Loucy (cell line): ENCODE measurements around the gene BACH2.

Experiments used
- H2AFZ ChIP-seq: fragments of 200-600 bp; sonication (generic); 2 replicates; pipeline ENCODE4 v1.6.0; 2016; ENCODE audit warnings: antibody characterized with exemption, mild to moderate bottlenecking, low read length, moderate library complexity
- H3F3A ChIP-seq: fragments of 200-600 bp; 2 replicates; pipeline ENCODE4 v1.6.0; 2016; ENCODE audit warnings: antibody characterized with exemption, low read depth, mild to moderate bottlenecking
- H3K27me3 ChIP-seq: fragments of 200-600 bp; sonication (generic); 2 replicates; pipeline ENCODE4 v1.6.1; 2014; ENCODE audit warnings: low read length, mild to moderate bottlenecking; ENCODE audit not compliant: insufficient read depth, poor library complexity, severe bottlenecking
- H3K36me3 ChIP-seq: fragments of 200-600 bp; sonication (generic); 2 replicates; pipeline ENCODE4 v1.6.1; 2016; ENCODE audit warnings: low read length; ENCODE audit not compliant: insufficient read depth
- H3K4me1 ChIP-seq: fragments of 200-600 bp; sonication (generic); 2 replicates; pipeline ENCODE4 v1.5.1; 2014; ENCODE audit warnings: low read length, mild to moderate bottlenecking; ENCODE audit not compliant: insufficient read depth, poor library complexity, severe bottlenecking
- H3K4me2 ChIP-seq: fragments of 200-600 bp; sonication (generic); 2 replicates; pipeline ENCODE4 v1.6.0; 2014; ENCODE audit warnings: antibody characterized with exemption, low read length, low read depth, mild to moderate bottlenecking; ENCODE audit not compliant: poor library complexity, severe bottlenecking
- H3K4me3 ChIP-seq: fragments of 200-600 bp; sonication (generic); 2 replicates; pipeline ENCODE4 v1.5.1; 2014; ENCODE audit warnings: low read length, mild to moderate bottlenecking, mixed read lengths; ENCODE audit not compliant: poor library complexity, severe bottlenecking
- H3K79me2 ChIP-seq: fragments of 200-600 bp; sonication (generic); 2 replicates; pipeline ENCODE4 v1.6.1; 2014; ENCODE audit warnings: low read length; ENCODE audit not compliant: insufficient read depth
- H3K9ac ChIP-seq: fragments of 200-600 bp; sonication (generic); 2 replicates; pipeline ENCODE4 v1.6.0; 2014; ENCODE audit warnings: mild to moderate bottlenecking, low read depth, low read length, moderate library complexity; ENCODE audit not compliant: poor library complexity, severe bottlenecking
- H3K9me2 ChIP-seq: fragments of 200-600 bp; sonication (generic); replicated peaks from 2 replicates; pipeline ENCODE4 v1.6.1; 2016; ENCODE audit warnings: low read depth, low read length, mixed read lengths
- H3K9me3 ChIP-seq: fragments of 200-600 bp; sonication (generic); 2 replicates; pipeline ENCODE4 v1.6.1; 2014; ENCODE audit warnings: mild to moderate bottlenecking, antibody characterized with exemption, low read length, low read depth; ENCODE audit not compliant: insufficient read depth
- H4K20me1 ChIP-seq: fragments of 200-600 bp; sonication (generic); 2 replicates; pipeline ENCODE4 v1.6.0; 2014; ENCODE audit warnings: antibody characterized with exemption, low read length, mild to moderate bottlenecking; ENCODE audit not compliant: insufficient read depth, poor library complexity, severe bottlenecking
- EZH2phosphoT487 ChIP-seq: fragments of 200-600 bp; IDR thresholded peaks from 2 replicates; pipeline ENCODE4 v1.6.1; 2018; ENCODE audit warnings: antibody characterized with exemption, mild to moderate bottlenecking, moderate library complexity, borderline replicate concordance
- TF ChIP-seq, protein P1 (sequence below): fragments of 200-600 bp; sonication (generic); conservative IDR thresholded peaks from 2 replicates; pipeline ENCODE4 v1.5.1; 2014; ENCODE audit warnings: mild to moderate bottlenecking, antibody characterized with exemption, low read length

The BACH2 gene

DNA sequence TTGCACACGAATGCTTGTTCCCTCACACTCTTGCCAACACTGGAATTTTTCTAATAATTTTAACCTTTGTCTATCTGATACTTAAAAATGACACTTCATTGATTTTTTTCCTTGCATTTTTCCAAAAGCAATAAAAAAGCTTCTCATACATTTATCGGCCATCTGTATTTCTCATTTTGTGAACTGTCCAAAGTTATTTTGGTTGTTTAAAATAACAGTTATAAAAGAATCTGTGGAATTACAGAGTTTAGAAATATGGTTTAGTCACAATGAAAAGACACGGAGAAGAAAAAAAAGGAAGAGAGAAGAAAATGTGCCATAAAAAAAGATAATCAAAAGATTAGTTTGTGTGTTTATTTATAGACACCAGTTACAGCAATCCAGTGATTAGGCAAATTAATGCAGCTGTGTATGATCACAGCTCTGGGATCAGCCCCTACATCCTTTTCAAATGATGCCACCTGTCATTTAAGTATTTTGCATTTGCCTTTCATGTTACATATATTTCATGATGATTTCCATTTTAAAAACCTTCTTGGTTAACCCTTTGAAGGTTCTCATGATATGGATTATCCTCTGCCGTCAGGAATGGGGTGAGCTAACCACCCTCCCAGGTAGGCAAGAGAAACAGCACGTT is 171.7 kb downstream of the BACH2 start:
- H3K4me1 ChIP-seq = peaks cover 23% of the 10 kb centered on the region
- no peak overlapping the region for H2AFZ ChIP-seq
- H3K4me3 ChIP-seq = no peak overlapping the region
- H3F3A ChIP-seq = no peaks in the 10 kb centered on the region
- peaks cover 2% of the 10 kb centered on the region for H4K20me1 ChIP-seq
- TF ChIP-seq, protein P1, sequence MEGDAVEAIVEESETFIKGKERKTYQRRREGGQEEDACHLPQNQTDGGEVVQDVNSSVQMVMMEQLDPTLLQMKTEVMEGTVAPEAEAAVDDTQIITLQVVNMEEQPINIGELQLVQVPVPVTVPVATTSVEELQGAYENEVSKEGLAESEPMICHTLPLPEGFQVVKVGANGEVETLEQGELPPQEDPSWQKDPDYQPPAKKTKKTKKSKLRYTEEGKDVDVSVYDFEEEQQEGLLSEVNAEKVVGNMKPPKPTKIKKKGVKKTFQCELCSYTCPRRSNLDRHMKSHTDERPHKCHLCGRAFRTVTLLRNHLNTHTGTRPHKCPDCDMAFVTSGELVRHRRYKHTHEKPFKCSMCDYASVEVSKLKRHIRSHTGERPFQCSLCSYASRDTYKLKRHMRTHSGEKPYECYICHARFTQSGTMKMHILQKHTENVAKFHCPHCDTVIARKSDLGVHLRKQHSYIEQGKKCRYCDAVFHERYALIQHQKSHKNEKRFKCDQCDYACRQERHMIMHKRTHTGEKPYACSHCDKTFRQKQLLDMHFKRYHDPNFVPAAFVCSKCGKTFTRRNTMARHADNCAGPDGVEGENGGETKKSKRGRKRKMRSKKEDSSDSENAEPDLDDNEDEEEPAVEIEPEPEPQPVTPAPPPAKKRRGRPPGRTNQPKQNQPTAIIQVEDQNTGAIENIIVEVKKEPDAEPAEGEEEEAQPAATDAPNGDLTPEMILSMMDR = no peak
- no peak for TF ChIP-seq EZH2phosphoT487
- H3K9me2 ChIP-seq = no peaks in the 10 kb centered on the region
- H3K9me3 ChIP-seq = no peaks in the 10 kb centered on the region
- H3K4me2 ChIP-seq = no peak overlapping the region
- H3K27me3 ChIP-seq = no peaks in the 10 kb centered on the region
- H3K79me2 ChIP-seq = peaks cover 18% of the 10 kb centered on the region; the same call in 1 of the 2 replicates
- H3K9ac ChIP-seq = no peak overlapping the region
- H3K36me3 ChIP-seq = peaks cover 4% of the 10 kb centered on the region; the same call in 1 of the 2 replicates

GRCh38 chr6:90123831-90124230 is 172.8 kb downstream of the BACH2 start:
- no peak overlapping the region for H3K4me3 ChIP-seq
- H2AFZ ChIP-seq = no peak overlapping the region
- no peak overlapping the region for H3K4me2 ChIP-seq
- H3K9ac ChIP-seq = no peak overlapping the region
- no peaks in the 10 kb centered on the region for H3F3A ChIP-seq
- no peak for TF ChIP-seq EZH2phosphoT487
- H3K9me3 ChIP-seq = no peaks in the 10 kb centered on the region
- H3K4me1 ChIP-seq = peaks cover 34% of the 10 kb centered on the region
- H3K9me2 ChIP-seq = no peaks in the 10 kb centered on the region
- H4K20me1 ChIP-seq = peaks cover 4% of the 10 kb centered on the region
- H3K36me3 ChIP-seq = peaks cover 4% of the 10 kb centered on the region; the same call in 1 of the 2 replicates
- H3K27me3 ChIP-seq = no peaks in the 10 kb centered on the region
- peaks cover 20% of the 10 kb centered on the region; the same call in 1 of the 2 replicates for H3K79me2 ChIP-seq

- H3K79me2 ChIP-seq = peaks cover 20% of the 10 kb centered on the region; the same call in 1 of the 2 replicates
- peaks cover 2% of the 10 kb centered on the region; the same call in 1 of the 2 replicates for H3K36me3 ChIP-seq
- H2AFZ ChIP-seq = no peak overlapping the region
- no peaks in the 10 kb centered on the region for H3K9me2 ChIP-seq
- H3K27me3 ChIP-seq = no peaks in the 10 kb centered on the region
- H3K9me3 ChIP-seq = no peaks in the 10 kb centered on the region
- no peaks in the 10 kb centered on the region for H3F3A ChIP-seq
- no peak overlapping the region for H3K4me3 ChIP-seq
- TF ChIP-seq, protein P1 = no peak
- TF ChIP-seq EZH2phosphoT487 = no peak
- peaks cover 36% of the 10 kb centered on the region for H3K4me1 ChIP-seq
- peaks cover 4% of the 10 kb centered on the region for H4K20me1 ChIP-seq
- no peak overlapping the region for H3K4me2 ChIP-seq
- H3K9ac ChIP-seq = no peak overlapping the region
These were observed 174.7 kb downstream of the BACH2 start for GRCh38 chr6:90121982-90122381.

DNA sequence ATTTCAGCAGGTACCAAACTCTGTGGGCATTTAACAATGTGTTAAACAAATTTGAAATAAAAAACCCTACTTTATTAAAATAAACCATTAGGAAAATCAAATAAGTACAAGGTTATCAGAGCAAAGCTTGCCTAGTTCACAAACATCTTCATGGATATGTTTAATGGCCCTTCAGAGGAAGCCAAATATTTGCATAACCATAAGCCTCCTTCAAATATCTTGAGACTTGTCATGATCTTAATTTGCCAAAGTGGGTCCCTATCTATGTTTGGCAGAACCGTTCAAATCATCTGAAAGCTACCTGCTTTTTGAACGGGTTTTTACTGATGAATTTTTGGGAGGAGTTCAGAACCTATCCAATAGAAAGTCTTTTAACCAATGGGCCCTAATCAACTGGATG is 176.3 kb downstream of the BACH2 start:
- Histone ChIP-seq H3K4me2 (no peak overlapping the region), H3K36me3 (no peaks in the 10 kb centered on the region), H3K27me3 (no peaks in the 10 kb centered on the region)

More for the DNA sequence above, 176.3 kb downstream of the BACH2 start:
- peaks cover 4% of the 10 kb centered on the region for H4K20me1 ChIP-seq
- H3F3A ChIP-seq = no peaks in the 10 kb centered on the region
- H3K9me3 ChIP-seq = no peaks in the 10 kb centered on the region
- no peak overlapping the region for H2AFZ ChIP-seq
- peaks cover 30% of the 10 kb centered on the region for H3K4me1 ChIP-seq
- H3K9ac ChIP-seq = no peak overlapping the region
- H3K4me3 ChIP-seq = no peak overlapping the region
- H3K79me2 ChIP-seq = peaks cover 21% of the 10 kb centered on the region; the same call in 1 of the 2 replicates
- TF ChIP-seq EZH2phosphoT487 = no peak
- TF ChIP-seq, protein P1 = no peak
- no peaks in the 10 kb centered on the region for H3K9me2 ChIP-seq
